ENCODE data around the gene KCNAB2. TPM values are rescaled to one million over a fixed set of nuclear protein-coding genes. Genes with fewer than 3 reads are reported as not detected.

KCNAB2 gene
- total RNA-seq, 1 experiment from 2014 or later: 10.3 TPM

DNA sequence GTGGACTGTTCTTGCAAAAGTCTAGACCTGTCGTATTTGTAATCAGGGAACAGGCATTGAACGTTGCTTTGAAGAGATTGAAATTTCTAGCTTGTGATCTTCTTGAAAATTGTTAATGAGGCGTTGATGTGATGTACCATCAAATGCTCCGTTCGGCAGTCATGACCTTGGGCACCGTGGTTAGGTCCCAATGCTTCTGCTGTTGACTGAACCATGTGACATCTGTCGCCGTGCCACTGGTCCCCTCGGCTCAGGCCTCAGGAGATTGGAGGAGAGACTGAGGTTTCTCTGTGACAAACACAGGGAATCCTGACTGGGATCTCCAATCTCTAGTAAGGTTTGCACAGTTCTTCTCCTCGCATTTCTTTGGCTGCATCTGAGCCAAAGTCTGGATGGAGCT, 18.1 kb upstream of the KCNAB2 start:
- ATAC-seq: no peak
- CTCF ChIA-PET: interaction anchor here (1.1 kb wide), 1 partner anchor 37 kb away, joined by 3 read pairs; no protein-coding TSS in a partner anchor
- H3K27ac Mint-ChIP-seq: no peak overlapping the region
- peaks cover 3% of the 10 kb centered on the region; the same call in 1 of the 2 replicates for H3K27me3 Mint-ChIP-seq (ENCODE audit: low read depth)
- DNase-seq (ENCODE audit: low spot score): no peak
- H3K4me1 Mint-ChIP-seq: peaks cover 4% of the 10 kb centered on the region; the same call in 1 of the 2 replicates
- H3K4me3 Mint-ChIP-seq: no peak overlapping the region
- H3K9me3 Mint-ChIP-seq: no peaks in the 10 kb centered on the region
- POLR2A ChIA-PET: no interaction called here
- H3K36me3 Mint-ChIP-seq: no peaks in the 10 kb centered on the region
- TF ChIP-seq, protein P1, sequence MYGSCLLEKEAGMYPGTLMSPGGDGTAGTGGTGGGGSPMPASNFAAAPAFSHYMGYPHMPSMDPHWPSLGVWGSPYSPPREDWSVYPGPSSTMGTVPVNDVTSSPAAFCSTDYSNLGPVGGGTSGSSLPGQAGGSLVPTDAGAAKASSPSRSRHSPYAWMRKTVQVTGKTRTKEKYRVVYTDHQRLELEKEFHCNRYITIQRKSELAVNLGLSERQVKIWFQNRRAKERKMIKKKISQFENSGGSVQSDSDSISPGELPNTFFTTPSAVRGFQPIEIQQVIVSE (CRISPR knock-in tag; IDR thresholded peaks at IDR 0.05; ENCODE audit: borderline replicate concordance): no peak
- no peak for TF ChIP-seq FOXP1 (CRISPR knock-in tag; IDR thresholded peaks at IDR 0.05; ENCODE audit: borderline replicate concordance)
- TF ChIP-seq NFYB (CRISPR knock-in tag; conservative IDR thresholded peaks at IDR 0.05; ENCODE audit: low read depth): no peak
- no peak for TF ChIP-seq KAT7 (CRISPR knock-in tag; IDR thresholded peaks at IDR 0.05; ENCODE audit: borderline replicate concordance)
- TF ChIP-seq GRHL2 (CRISPR knock-in tag; IDR thresholded peaks at IDR 0.05; ENCODE audit: insufficient replicate concordance, severe bottlenecking): no peak
- TF ChIP-seq ZBTB21 (CRISPR knock-in tag; IDR thresholded peaks at IDR 0.05; ENCODE audit: borderline replicate concordance): no peak
- no peak for TF ChIP-seq NFE2L1 (CRISPR knock-in tag; IDR thresholded peaks at IDR 0.05)
- no peak for TF ChIP-seq NFATC4 (CRISPR knock-in tag; IDR thresholded peaks at IDR 0.05)
- TF ChIP-seq, protein P2, sequence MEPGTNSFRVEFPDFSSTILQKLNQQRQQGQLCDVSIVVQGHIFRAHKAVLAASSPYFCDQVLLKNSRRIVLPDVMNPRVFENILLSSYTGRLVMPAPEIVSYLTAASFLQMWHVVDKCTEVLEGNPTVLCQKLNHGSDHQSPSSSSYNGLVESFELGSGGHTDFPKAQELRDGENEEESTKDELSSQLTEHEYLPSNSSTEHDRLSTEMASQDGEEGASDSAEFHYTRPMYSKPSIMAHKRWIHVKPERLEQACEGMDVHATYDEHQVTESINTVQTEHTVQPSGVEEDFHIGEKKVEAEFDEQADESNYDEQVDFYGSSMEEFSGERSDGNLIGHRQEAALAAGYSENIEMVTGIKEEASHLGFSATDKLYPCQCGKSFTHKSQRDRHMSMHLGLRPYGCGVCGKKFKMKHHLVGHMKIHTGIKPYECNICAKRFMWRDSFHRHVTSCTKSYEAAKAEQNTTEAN (CRISPR knock-in tag; IDR thresholded peaks at IDR 0.05): no peak
- no peak for TF ChIP-seq ZNF423 (CRISPR knock-in tag; IDR thresholded peaks at IDR 0.05)
- TF ChIP-seq, protein P3, sequence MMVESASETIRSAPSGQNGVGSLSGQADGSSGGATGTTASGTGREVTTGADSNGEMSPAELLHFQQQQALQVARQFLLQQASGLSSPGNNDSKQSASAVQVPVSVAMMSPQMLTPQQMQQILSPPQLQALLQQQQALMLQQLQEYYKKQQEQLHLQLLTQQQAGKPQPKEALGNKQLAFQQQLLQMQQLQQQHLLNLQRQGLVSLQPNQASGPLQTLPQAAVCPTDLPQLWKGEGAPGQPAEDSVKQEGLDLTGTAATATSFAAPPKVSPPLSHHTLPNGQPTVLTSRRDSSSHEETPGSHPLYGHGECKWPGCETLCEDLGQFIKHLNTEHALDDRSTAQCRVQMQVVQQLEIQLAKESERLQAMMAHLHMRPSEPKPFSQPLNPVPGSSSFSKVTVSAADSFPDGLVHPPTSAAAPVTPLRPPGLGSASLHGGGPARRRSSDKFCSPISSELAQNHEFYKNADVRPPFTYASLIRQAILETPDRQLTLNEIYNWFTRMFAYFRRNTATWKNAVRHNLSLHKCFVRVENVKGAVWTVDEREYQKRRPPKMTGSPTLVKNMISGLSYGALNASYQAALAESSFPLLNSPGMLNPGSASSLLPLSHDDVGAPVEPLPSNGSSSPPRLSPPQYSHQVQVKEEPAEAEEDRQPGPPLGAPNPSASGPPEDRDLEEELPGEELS (CRISPR knock-in tag; IDR thresholded peaks at IDR 0.05): no peak
- TF ChIP-seq, protein P4, sequence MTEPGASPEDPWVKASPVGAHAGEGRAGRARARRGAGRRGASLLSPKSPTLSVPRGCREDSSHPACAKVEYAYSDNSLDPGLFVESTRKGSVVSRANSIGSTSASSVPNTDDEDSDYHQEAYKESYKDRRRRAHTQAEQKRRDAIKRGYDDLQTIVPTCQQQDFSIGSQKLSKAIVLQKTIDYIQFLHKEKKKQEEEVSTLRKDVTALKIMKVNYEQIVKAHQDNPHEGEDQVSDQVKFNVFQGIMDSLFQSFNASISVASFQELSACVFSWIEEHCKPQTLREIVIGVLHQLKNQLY (CRISPR knock-in tag; IDR thresholded peaks at IDR 0.05): no peak
- TF ChIP-seq, protein P5, sequence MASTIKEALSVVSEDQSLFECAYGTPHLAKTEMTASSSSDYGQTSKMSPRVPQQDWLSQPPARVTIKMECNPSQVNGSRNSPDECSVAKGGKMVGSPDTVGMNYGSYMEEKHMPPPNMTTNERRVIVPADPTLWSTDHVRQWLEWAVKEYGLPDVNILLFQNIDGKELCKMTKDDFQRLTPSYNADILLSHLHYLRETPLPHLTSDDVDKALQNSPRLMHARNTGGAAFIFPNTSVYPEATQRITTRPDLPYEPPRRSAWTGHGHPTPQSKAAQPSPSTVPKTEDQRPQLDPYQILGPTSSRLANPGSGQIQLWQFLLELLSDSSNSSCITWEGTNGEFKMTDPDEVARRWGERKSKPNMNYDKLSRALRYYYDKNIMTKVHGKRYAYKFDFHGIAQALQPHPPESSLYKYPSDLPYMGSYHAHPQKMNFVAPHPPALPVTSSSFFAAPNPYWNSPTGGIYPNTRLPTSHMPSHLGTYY (CRISPR knock-in tag; IDR thresholded peaks at IDR 0.05): no peak
- no peak for TF ChIP-seq CBFB (CRISPR knock-in tag; IDR thresholded peaks at IDR 0.05; ENCODE audit: low read depth)
- TF ChIP-seq MYBL2 (CRISPR knock-in tag; IDR thresholded peaks at IDR 0.05): no peak
- TF ChIP-seq, protein P6, sequence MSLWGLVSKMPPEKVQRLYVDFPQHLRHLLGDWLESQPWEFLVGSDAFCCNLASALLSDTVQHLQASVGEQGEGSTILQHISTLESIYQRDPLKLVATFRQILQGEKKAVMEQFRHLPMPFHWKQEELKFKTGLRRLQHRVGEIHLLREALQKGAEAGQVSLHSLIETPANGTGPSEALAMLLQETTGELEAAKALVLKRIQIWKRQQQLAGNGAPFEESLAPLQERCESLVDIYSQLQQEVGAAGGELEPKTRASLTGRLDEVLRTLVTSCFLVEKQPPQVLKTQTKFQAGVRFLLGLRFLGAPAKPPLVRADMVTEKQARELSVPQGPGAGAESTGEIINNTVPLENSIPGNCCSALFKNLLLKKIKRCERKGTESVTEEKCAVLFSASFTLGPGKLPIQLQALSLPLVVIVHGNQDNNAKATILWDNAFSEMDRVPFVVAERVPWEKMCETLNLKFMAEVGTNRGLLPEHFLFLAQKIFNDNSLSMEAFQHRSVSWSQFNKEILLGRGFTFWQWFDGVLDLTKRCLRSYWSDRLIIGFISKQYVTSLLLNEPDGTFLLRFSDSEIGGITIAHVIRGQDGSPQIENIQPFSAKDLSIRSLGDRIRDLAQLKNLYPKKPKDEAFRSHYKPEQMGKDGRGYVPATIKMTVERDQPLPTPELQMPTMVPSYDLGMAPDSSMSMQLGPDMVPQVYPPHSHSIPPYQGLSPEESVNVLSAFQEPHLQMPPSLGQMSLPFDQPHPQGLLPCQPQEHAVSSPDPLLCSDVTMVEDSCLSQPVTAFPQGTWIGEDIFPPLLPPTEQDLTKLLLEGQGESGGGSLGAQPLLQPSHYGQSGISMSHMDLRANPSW (CRISPR knock-in tag; conservative IDR thresholded peaks at IDR 0.05; ENCODE audit: low read depth): no peak

All from WTC11 (cell line).